ENCODE data around the gene MTM1. TPM values are rescaled to one million over a fixed set of nuclear protein-coding genes. Genes with fewer than 3 reads are reported as not detected.

Gene MTM1
- total RNA-seq, 1 donor from 2014 or later = 12.1 TPM

DNA sequence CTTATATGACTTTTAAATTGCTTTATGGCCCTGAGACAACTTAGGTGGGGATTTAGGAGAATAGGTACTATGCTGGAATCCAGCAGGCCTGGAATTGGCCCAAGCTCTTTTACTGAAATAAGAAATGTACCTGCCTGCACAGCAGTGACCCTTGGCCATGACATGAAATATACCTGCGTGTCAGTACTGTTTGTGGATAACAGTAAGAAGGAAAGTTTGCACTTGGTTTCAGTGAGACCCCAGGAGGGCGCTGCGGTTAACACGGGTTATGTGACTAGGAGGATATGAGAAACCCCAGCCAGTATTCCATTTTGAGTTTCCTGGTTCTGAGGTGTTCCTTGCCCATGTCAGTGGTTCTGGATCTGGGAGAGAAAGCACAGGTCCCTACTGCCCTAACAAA, 5.3 kb downstream of the MTM1 start:
- Mint-ChIP-seq H3K9me3 (ENCODE audit: low read depth) (peaks cover 11% of the 10 kb centered on the region), H3K27ac (no peak overlapping the region), H3K36me3 (ENCODE audit: insufficient read depth) (peaks cover 2% of the 10 kb centered on the region), H3K27me3 (no peaks in the 10 kb centered on the region), H3K4me3 (ENCODE audit: low read depth) (no peak overlapping the region), H3K4me1 (ENCODE audit: low read depth) (peaks cover 8% of the 10 kb centered on the region)
- TF ChIP-seq, protein P1, sequence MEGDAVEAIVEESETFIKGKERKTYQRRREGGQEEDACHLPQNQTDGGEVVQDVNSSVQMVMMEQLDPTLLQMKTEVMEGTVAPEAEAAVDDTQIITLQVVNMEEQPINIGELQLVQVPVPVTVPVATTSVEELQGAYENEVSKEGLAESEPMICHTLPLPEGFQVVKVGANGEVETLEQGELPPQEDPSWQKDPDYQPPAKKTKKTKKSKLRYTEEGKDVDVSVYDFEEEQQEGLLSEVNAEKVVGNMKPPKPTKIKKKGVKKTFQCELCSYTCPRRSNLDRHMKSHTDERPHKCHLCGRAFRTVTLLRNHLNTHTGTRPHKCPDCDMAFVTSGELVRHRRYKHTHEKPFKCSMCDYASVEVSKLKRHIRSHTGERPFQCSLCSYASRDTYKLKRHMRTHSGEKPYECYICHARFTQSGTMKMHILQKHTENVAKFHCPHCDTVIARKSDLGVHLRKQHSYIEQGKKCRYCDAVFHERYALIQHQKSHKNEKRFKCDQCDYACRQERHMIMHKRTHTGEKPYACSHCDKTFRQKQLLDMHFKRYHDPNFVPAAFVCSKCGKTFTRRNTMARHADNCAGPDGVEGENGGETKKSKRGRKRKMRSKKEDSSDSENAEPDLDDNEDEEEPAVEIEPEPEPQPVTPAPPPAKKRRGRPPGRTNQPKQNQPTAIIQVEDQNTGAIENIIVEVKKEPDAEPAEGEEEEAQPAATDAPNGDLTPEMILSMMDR (IDR thresholded peaks at IDR 0.05; ENCODE audit: unreplicated experiment) = no peak
- no peak for DNase-seq (ENCODE audit: low spot score, unreplicated experiment)

DNA sequence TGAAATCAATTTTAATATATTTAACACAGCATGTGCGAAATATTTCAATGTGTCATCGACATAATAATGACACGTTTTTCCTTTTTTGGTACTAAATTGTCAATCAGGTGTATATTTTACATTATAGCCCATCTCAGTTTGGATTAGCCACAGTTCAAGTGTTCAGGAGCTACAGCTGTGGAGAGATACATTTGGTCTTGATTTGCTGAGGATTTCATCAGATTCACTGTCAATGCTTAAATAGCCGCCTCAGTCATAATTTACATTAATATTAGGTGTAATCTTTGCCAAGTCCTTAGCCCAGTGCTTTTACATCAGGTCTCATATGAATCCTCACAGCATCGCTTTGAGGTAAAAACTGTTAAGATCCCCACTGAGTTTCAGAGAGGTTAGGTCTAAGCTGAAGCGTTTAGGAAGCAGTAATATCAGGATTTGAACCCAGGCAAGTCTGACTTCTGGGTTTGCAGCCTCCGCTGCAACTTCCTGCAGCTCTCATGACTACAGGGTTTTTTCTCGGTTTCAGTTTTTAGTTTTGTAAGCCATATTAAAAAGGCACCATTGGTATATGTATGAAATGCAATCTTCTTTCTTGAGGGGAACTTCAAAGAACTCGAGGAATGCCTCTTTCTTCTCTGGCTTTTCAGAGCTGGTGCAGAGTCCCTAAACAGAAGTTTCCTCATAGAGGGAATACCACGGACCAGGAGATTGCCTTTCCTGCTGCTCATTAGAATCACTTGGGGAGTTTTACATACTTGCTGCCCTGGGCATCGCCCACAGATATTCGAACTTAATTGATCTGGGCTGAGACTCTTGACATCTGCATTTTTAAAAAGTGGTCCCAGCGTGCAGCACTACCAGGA, 6.4 kb downstream of the MTM1 start:
- H3K4me3 Mint-ChIP-seq (ENCODE audit: low read depth) = no peak overlapping the region
- no peaks in the 10 kb centered on the region for H3K27me3 Mint-ChIP-seq
- H3K27ac Mint-ChIP-seq = no peak overlapping the region
- peaks cover 2% of the 10 kb centered on the region for H3K36me3 Mint-ChIP-seq (ENCODE audit: insufficient read depth)
- H3K4me1 Mint-ChIP-seq (ENCODE audit: low read depth) = peaks cover 6% of the 10 kb centered on the region
- TF ChIP-seq, protein P1 (IDR thresholded peaks at IDR 0.05; ENCODE audit: unreplicated experiment) = no peak
- DNase-seq (ENCODE audit: low spot score, unreplicated experiment) = no peak
- H3K9me3 Mint-ChIP-seq (ENCODE audit: low read depth) = peaks cover 8% of the 10 kb centered on the region

DNA sequence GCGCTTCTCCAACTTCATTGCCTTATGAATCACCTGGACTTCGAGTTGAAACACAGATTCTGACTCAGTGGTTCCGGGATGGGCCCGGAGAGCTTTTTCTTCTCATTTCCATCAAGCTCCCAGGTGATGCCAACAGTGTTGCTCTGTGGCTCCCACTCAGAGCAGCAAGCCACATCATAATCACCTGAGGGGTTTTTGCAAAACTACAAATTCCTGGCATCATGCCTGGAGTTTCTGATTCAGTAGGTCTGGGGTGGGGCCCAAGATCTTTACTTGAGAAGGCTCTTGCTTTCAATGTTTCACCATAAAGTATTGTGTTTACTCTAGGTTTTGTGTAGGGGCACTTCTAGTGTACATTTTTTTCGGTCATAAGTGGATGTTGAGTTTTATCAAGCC, 7.0 kb downstream of the MTM1 start:
- H3K27ac Mint-ChIP-seq = no peak overlapping the region
- TF ChIP-seq, protein P1 (IDR thresholded peaks at IDR 0.05; ENCODE audit: unreplicated experiment) = no peak
- no peak for DNase-seq (ENCODE audit: low spot score, unreplicated experiment)
- no peak overlapping the region for H3K4me3 Mint-ChIP-seq (ENCODE audit: low read depth)
- peaks cover 5% of the 10 kb centered on the region for H3K4me1 Mint-ChIP-seq (ENCODE audit: low read depth)
- no peaks in the 10 kb centered on the region for H3K27me3 Mint-ChIP-seq
- peaks cover 2% of the 10 kb centered on the region for H3K36me3 Mint-ChIP-seq (ENCODE audit: insufficient read depth)
- H3K9me3 Mint-ChIP-seq (ENCODE audit: low read depth) = peaks cover 7% of the 10 kb centered on the region

DNA sequence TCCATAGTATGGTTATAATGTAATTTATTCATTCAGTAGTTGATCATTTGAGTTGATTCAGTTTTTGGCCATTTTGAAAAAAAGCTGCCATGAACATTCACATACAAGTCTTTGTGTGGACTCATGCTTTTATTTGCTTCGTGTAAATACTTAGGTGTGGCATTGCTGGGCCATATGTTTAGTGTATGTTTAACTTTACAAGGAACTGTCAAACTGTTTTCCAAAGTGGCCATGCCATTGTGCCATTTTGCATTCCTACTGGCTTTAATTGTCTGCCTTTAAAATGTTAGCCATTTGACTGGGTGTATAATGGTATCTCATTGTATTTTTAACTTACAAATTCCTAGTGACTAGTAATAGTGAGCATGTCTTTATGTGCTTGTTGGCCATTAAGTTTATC, 8.8 kb downstream of the MTM1 start:
- no peaks in the 10 kb centered on the region for H3K27me3 Mint-ChIP-seq
- DNase-seq (ENCODE audit: low spot score, unreplicated experiment) = no peak
- peaks cover 7% of the 10 kb centered on the region for H3K9me3 Mint-ChIP-seq (ENCODE audit: low read depth)
- H3K4me3 Mint-ChIP-seq (ENCODE audit: low read depth) = no peak overlapping the region
- peaks cover 2% of the 10 kb centered on the region for H3K36me3 Mint-ChIP-seq (ENCODE audit: insufficient read depth)
- TF ChIP-seq, protein P1 (IDR thresholded peaks at IDR 0.05; ENCODE audit: unreplicated experiment) = no peak
- no peaks in the 10 kb centered on the region for H3K4me1 Mint-ChIP-seq (ENCODE audit: low read depth)
- H3K27ac Mint-ChIP-seq = no peak overlapping the region

DNA sequence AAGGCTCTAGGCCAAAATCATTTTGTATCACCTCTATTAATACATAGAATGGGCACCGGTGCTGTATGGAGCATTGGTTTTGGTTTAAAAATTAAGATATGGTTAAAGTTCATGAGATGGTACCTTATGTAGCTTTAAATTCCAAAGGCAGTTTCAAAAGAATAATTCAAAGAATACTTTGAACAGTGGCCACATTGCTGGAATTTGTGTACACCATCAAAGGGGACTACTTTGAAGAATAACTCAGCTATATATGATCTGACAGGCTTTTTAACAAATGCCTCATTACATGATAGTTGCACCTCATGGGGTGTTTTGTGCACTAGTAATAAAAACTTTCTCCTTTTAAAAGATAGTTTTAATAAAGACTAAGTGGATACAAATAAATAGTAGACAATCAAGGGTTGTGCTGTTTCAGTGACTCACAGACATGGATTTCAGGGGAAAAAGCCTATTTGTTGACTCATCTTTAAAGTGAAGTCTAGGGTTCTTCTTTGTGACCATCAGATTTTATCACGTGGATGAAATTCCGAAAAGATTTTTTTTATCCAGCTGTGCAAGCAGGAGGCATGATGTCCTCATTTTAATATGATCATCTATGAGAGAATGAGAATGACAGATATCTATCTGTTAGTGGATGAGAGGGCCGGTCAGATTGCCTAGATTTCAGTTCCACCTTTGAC, 12.8 kb downstream of the MTM1 start:
- TF ChIP-seq, protein P1 (IDR thresholded peaks at IDR 0.05; ENCODE audit: unreplicated experiment) = no peak
- Mint-ChIP-seq H3K4me3 (ENCODE audit: low read depth) (no peak overlapping the region), H3K27ac (no peak overlapping the region), H3K9me3 (ENCODE audit: low read depth) (peaks cover 14% of the 10 kb centered on the region), H3K4me1 (ENCODE audit: low read depth) (no peaks in the 10 kb centered on the region), H3K36me3 (ENCODE audit: insufficient read depth) (peaks cover 2% of the 10 kb centered on the region), H3K27me3 (no peaks in the 10 kb centered on the region)
- no peak for DNase-seq (ENCODE audit: low spot score, unreplicated experiment)
